Fibroblast of lung (primary cell): ENCODE measurements around the gene HIP1.

Experiments
- CTCF ChIP-seq, 2 donors: IDR thresholded peaks in 1 of 2; conservative IDR thresholded peaks in 1 of 2; 1 replicate in 1 of 2; 2 replicates in 1 of 2; pipeline ENCODE4 v1.5.1; 2011 to 2012; ENCODE audit warnings: low read length in 2 of 2, control low read depth in 1 of 2, inconsistent platforms in 1 of 2, low read depth in 1 of 2, mild to moderate bottlenecking in 1 of 2
- EZH2 ChIP-seq: IDR thresholded peaks from 2 replicates; pipeline ENCODE4 v1.5.1; 2012; ENCODE audit warnings: low read length, control low read depth, mild to moderate bottlenecking; ENCODE audit errors: missing control alignments

- no peak for TF ChIP-seq CTCF (conservative IDR thresholded peaks at IDR 0.05 in 1 of 2, IDR thresholded peaks at IDR 0.05 in 1 of 2; ENCODE audit: low read depth in 1 of 2, low read length in 2 of 2)
- TF ChIP-seq EZH2, result no peak
These were observed 115.2 kb downstream of the HIP1 start for GRCh38 chr7:75623390-75624133.
